CD4-positive, alpha-beta T cell treated with Interleukin-2 at 100 ng/mL for 4 hours (primary cell): ENCODE measurements around the gene PLA2G6.

ENCODE experiments used
- DNase-seq: peaks from one replicate; pipeline ENCODE4 v3.0.0-alpha.2; 2020; ENCODE audit warnings: low spot score

PLA2G6 gene

DNA sequence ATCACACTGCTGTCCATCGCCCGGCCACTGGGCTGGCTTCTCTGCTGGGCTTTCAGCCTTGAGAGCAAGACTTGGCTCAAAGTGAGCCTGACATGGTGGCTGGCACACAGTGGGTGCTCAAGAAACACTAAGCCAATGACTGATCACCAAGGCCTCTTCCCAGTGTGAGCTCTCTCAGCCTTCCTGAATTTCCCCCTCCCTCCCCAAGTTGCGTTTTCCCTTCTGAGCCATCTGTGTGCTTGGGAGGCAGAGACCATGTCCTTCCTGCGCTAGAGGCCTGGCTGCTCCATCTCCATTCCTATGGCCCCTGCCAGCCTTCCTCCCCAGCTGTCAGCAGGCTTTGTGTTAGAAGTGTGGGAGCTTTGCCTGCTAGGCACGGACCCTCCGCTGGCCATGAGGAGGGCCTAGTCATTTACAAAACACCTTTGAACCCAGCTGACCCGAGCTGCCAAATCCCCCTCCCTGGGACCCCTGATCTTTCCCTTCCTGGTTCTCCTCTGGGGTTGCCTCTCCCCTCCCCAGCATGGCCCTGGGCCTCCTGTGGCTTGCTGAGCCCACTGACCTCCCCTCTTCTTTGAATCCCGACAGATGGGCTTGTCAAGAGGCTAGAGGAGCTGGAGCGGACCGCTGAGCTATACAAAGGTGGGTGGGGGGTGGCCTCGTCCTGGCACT lies 111.2 kb downstream of the PLA2G6 start:
- no peak for DNase-seq

DNA sequence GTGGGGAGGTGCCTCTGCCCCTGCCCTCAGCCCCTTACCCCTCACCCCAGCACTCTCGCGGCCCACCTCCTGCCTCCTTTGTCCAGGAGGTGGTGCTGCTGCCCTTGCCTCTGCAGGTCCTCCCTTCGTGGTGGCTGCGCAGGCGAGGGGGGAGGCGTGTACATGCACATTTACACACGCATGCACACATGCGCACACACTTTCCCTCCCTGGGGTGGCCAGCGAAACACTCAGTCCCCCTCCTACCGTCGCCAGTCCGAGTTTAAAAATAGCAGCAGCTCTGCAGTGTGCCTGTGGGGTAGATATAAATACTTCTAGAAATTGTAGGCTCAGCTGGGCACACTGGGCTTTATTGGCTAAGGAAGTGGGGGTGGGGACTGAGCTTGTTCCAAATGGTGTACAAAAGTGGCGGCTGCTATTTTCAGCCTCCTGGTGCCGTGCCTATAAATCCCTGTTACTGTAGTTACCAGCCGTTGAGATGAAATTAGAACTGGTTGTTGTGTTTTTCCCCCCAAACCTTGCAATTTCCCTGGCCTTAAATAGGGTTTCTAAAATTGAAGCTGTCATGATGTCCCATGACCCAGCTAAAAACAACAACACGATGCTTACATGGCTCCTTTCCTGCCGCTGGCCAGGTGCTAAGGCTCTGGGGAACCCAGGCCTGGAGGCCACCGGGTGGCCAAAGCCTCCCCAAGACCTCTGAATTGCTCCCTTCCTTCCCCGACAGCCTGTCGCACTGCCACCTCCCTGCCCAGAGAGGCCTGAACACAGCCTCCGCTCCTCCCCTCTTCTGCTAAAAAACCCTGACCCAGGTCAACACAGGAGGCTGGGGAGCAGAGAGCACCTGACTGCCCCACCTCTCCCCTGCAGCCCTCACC lies 112.0 kb downstream of the PLA2G6 start:
- no peak for DNase-seq

DNA sequence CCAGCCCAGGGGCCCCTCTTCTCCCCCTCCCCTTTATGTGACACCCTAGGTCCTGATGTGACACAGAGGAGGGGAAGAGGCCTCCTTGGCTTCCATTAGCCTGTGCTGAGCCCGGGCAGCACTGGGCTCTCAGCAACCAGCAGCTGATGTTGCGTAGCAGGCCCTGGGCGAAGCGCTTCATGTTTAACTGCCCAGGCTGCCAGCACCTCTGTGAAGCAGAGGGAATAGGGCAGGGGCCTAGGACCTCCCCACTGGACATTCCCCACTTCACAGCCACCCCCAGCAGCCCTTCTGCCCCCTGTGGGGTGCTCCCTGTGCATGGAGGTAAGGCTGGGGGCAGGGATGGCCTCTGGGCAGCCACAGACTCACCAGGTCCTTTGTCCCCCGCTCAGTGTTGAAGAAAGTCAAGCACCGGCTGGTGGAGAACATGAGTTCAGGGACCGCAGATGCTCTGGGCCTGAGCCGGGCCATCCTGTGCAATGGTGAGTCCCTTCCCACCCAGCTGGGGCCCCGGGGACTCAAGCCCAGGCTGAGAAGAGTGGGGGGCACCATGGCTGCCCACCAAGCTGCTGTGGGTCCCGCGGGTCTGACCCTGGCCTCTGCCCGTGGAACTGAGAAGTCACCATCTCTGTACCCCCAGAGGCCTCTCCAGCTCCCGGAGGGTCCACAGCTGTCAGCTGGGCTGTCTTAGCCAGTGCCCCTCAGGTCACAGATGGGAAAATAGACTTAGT lies 112.8 kb downstream of the PLA2G6 start:
- no peak for DNase-seq

DNA sequence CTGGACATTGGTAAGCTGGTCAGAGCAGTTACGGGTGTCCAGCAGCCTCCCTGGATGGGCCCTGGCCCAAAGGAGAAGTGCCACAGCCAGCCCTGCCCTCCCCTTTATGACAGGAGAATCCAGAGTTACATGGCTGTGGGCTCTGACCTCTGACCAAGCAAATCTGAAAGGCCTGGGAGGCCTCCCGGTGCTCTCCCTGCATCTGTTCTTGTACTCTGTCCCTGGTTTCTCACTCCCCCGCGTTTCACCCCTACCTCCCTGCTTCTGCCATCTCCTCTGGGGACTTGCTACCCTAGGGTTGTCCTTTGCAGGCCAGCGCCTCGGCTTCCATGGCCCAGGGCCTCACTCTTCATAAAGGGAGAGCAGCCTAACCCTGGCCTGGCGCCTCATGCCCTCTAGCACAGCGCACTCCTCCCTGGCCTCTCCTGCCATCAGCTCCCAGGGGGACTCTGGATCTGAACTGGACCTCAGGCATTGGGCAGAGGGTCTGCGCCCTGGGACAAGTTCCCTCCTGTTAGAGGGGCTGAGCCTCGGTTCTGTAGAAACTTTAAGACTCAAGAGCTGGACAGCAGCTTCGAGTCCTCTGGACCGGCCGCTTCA lies 113.8 kb downstream of the PLA2G6 start:
- no peak for DNase-seq

DNA sequence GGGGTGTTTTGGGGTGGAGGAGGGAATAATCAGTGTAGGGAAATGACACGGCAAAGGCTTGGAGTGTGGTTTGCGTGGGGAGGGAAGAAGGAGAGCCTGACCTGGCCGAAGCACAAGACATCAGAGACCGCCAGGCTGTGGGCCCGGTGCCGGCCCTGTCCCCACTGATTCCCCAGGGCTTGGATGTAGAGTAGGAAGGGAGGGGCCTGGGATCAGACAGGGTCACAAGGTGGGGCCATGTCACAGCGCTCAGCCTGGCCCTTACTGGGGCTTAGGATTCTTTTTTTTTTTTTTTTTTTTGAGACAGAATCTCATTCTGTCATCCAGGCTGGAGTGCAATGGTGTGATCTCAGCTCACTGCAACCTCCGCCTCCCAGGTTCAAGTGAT lies 114.6 kb downstream of the PLA2G6 start:
- no peak for DNase-seq

DNA sequence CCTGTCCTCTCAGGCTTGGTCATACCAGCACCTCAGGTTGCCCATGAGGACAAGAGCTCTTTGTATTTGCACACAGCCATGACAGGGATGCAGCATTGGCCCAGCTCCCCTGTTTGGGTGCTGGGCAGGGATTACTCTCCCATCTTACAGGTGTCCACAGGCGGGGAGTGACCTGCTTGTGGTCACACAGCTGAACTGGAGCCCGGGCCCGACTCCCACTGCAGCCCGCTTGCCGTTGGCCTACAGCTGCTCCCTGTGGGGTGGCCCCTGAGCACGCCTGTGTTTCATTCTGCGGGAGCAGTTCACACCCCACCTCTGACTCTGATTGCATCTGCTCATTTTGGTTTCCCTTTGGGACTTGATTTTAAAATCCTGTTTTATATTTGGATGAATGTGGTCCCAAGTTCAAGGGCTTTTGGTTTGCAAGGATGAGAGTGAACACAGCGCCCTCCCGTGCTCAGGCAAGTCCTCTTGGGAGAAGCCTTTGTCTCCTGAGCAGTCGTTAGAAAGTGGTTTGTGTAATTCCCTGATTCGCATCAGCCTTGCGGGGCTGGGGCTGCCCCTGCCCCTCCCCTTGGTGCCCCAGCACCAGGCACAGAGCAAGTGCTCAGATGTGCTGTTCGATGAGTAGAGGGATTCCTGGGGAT lies 115.1 kb downstream of the PLA2G6 start:
- no peak for DNase-seq

DNA sequence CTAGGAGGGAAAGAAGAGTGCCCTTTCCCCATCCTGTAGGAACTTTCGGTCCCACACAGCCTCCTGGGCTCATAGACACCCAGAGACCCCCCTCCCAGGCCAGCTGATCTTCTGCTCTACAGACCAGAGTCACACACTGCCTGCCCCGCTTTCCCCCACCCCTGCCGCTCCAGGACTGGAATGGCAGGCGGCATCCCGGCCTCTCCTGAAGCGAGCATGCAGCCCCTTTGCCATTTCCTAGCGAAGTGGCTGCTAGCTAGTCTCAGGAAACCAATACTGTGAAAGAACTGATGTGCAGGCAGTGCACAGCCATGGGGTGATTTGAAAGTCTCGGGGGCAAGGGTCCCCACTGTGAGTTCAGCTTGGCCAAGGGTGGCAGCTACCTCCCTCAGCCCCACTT lies 116.1 kb downstream of the PLA2G6 start:
- no peak for DNase-seq

DNA sequence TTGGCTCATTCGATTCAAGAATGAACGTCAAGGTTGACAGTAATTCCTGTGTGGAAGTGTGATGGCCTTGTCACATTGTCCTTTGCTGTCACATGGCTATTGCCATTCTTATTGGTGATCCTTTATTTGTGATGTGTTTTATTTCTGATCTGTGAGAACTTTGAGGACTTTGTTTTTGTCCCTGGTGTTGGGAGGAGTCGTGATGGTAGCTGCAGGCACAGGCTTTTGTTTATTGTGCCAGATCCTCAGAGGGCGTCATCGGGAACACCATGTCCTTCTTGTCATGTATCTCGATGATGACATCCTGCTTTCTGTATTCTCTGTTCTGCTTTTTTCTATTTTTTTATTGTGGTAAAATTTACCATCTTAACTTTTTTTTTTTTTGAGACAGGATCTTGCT lies 118.8 kb downstream of the PLA2G6 start:
- DNase-seq, result no peak
